SK-N-MC (cell line): Measurements from ENCODE around the gene XDH.

Source experiments
- EZH2 ChIP-seq: fragments of 200-600 bp; sonication (generic); IDR thresholded peaks from one replicate; pipeline ENCODE4 v1.6.1; 2017; ENCODE audit warnings: antibody characterized with exemption
- FOXP2 ChIP-seq: optimal IDR thresholded peaks from 2 replicates; pipeline ENCODE3; 2011; ENCODE audit warnings: mild to moderate bottlenecking, moderate library complexity; ENCODE audit not compliant: insufficient read depth; ENCODE audit errors: extremely low read length, control extremely low read depth
- POLR2AphosphoS5 ChIP-seq: IDR thresholded peaks from 2 replicates; pipeline ENCODE4 v1.6.1; 2012; ENCODE audit warnings: mild to moderate bottlenecking, low read depth, low read length, borderline replicate concordance

GRCh38 chr2:31406593-31407385, 7.8 kb downstream of the XDH start:
- TF ChIP-seq POLR2AphosphoS5, result no peak
- no peak for TF ChIP-seq EZH2
- no peak for TF ChIP-seq FOXP2
